HL-60 (cell line): ENCODE results near the gene GRID1.

ENCODE experiments used
- DNase-seq, 2 experiments: peaks; one replicate each; pipeline ENCODE4 v3.0.0-alpha.2; 2010 to 2020; ENCODE audit warnings: low read depth in 1 of 2, low spot score in 1 of 2
- H3K27ac ChIP-seq: fragments of 250-450 bp; sonication (Bioruptor Pico); replicated peaks from 2 replicates; pipeline ENCODE4 v1.5.1; 2020; ENCODE audit warnings: mild to moderate bottlenecking, moderate library complexity
- H3K27me3 ChIP-seq: fragments of 250-450 bp; sonication (Bioruptor Pico); 2 replicates; pipeline ENCODE4 v1.5.1; 2021; ENCODE audit warnings: mild to moderate bottlenecking, moderate library complexity; ENCODE audit not compliant: insufficient read depth, poor library complexity, severe bottlenecking
- H3K4me3 ChIP-seq: replicated peaks from 2 replicates; pipeline ENCODE4 v1.5.1; 2011; ENCODE audit warnings: mild to moderate bottlenecking, control low read depth, low read length; ENCODE audit not compliant: insufficient read depth
- CTCF ChIP-seq: IDR thresholded peaks from one replicate; pipeline ENCODE4 v1.5.1; 2011; ENCODE audit warnings: low read length, control low read depth, inconsistent platforms; ENCODE audit not compliant: insufficient read depth
- GABPA ChIP-seq: IDR thresholded peaks from 2 replicates; pipeline ENCODE4 v1.6.1; 2012; ENCODE audit warnings: low read depth
- POLR2AphosphoS5 ChIP-seq: IDR thresholded peaks from 2 replicates; pipeline ENCODE4 v1.6.1; 2012; ENCODE audit warnings: low read depth
- SPI1 ChIP-seq: IDR thresholded peaks from 2 replicates; pipeline ENCODE4 v1.6.1; 2012; ENCODE audit warnings: low read depth, mild to moderate bottlenecking, borderline replicate concordance
- TF ChIP-seq, protein P1 (sequence below): IDR thresholded peaks from 2 replicates; pipeline ENCODE4 v1.6.1; 2012; ENCODE audit warnings: low read depth; ENCODE audit not compliant: insufficient replicate concordance

GRID1 gene

DNA sequence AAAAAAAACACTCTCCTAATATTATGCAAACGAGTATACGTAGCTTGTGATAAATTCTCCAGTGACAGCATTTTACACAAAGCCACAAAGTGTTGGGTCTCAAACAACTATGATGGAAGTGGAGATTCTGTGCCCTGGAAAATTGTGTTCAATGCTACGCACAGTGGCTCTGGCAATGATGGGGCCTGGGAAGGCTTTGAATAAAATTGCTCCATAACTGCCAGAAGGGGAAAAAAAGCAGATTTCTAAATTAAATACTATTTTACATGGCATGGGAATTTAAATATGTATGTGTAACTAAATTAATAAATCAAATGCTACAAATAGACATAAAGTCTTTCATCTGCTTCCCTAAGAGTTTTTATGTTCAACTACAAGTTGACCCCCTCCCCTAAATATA, 306.7 kb downstream of the GRID1 start:
- no peak for DNase-seq
- no peaks in the 10 kb centered on the region for H3K27me3 ChIP-seq
- TF ChIP-seq POLR2AphosphoS5 (no peak), CTCF (no peak), SPI1 (no peak), GABPA (no peak)
- TF ChIP-seq, protein P1, sequence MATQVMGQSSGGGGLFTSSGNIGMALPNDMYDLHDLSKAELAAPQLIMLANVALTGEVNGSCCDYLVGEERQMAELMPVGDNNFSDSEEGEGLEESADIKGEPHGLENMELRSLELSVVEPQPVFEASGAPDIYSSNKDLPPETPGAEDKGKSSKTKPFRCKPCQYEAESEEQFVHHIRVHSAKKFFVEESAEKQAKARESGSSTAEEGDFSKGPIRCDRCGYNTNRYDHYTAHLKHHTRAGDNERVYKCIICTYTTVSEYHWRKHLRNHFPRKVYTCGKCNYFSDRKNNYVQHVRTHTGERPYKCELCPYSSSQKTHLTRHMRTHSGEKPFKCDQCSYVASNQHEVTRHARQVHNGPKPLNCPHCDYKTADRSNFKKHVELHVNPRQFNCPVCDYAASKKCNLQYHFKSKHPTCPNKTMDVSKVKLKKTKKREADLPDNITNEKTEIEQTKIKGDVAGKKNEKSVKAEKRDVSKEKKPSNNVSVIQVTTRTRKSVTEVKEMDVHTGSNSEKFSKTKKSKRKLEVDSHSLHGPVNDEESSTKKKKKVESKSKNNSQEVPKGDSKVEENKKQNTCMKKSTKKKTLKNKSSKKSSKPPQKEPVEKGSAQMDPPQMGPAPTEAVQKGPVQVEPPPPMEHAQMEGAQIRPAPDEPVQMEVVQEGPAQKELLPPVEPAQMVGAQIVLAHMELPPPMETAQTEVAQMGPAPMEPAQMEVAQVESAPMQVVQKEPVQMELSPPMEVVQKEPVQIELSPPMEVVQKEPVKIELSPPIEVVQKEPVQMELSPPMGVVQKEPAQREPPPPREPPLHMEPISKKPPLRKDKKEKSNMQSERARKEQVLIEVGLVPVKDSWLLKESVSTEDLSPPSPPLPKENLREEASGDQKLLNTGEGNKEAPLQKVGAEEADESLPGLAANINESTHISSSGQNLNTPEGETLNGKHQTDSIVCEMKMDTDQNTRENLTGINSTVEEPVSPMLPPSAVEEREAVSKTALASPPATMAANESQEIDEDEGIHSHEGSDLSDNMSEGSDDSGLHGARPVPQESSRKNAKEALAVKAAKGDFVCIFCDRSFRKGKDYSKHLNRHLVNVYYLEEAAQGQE = no peak
- H3K4me3 ChIP-seq = no peak overlapping the region
- H3K27ac ChIP-seq = no peak overlapping the region

DNA sequence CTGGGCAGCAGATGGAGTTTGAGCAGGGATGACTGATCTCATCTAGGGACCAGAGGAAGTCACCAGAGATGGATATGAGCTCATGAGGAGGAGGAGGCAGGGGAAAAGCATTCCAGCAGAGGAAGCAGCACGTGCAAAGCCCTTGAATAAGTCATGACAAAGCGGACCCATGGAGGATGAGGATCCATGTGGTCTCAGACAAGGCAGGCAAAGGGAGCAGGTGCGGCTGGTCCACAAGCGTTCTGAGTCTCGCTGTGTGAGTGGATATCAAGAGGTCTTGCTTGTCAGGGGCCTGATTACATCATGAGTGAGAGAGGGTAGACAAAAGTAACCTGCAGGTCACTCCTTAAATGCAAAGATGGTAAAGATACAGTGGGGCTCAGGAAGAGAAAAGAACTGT, 307.6 kb downstream of the GRID1 start:
- no peak for DNase-seq
- Histone ChIP-seq H3K27me3 (no peaks in the 10 kb centered on the region), H3K4me3 (no peak overlapping the region), H3K27ac (no peak overlapping the region)
- TF ChIP-seq SPI1 (no peak), POLR2AphosphoS5 (no peak), GABPA (no peak), CTCF (no peak)
- TF ChIP-seq, protein P1 = no peak

GRCh38 chr10:86057708-86058107, 308.9 kb downstream of the GRID1 start:
- Histone ChIP-seq H3K4me3 (no peak overlapping the region), H3K27me3 (no peaks in the 10 kb centered on the region), H3K27ac (no peak overlapping the region)
- no peak for DNase-seq
- TF ChIP-seq POLR2AphosphoS5 (no peak), SPI1 (no peak), GABPA (no peak), CTCF (no peak)
- TF ChIP-seq, protein P1 = no peak
